Ecto neural progenitor cell (in vitro differentiated cells): ENCODE results near the gene CCAR1.
"Not testable (repeated sequence)": the region's sequence is repeated elsewhere in the genome, so short reads cannot be mapped to it uniquely, and the experiment has no call there.

Experiments
- DNase-seq: peaks from one replicate; pipeline ENCODE4 v3.0.0-alpha.2; 2018; ENCODE audit warnings: low spot score

The CCAR1 gene, protein sequence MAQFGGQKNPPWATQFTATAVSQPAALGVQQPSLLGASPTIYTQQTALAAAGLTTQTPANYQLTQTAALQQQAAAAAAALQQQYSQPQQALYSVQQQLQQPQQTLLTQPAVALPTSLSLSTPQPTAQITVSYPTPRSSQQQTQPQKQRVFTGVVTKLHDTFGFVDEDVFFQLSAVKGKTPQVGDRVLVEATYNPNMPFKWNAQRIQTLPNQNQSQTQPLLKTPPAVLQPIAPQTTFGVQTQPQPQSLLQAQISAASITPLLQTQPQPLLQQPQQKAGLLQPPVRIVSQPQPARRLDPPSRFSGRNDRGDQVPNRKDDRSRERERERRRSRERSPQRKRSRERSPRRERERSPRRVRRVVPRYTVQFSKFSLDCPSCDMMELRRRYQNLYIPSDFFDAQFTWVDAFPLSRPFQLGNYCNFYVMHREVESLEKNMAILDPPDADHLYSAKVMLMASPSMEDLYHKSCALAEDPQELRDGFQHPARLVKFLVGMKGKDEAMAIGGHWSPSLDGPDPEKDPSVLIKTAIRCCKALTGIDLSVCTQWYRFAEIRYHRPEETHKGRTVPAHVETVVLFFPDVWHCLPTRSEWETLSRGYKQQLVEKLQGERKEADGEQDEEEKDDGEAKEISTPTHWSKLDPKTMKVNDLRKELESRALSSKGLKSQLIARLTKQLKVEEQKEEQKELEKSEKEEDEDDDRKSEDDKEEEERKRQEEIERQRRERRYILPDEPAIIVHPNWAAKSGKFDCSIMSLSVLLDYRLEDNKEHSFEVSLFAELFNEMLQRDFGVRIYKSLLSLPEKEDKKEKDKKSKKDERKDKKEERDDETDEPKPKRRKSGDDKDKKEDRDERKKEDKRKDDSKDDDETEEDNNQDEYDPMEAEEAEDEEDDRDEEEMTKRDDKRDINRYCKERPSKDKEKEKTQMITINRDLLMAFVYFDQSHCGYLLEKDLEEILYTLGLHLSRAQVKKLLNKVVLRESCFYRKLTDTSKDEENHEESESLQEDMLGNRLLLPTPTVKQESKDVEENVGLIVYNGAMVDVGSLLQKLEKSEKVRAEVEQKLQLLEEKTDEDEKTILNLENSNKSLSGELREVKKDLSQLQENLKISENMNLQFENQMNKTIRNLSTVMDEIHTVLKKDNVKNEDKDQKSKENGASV

DNA sequence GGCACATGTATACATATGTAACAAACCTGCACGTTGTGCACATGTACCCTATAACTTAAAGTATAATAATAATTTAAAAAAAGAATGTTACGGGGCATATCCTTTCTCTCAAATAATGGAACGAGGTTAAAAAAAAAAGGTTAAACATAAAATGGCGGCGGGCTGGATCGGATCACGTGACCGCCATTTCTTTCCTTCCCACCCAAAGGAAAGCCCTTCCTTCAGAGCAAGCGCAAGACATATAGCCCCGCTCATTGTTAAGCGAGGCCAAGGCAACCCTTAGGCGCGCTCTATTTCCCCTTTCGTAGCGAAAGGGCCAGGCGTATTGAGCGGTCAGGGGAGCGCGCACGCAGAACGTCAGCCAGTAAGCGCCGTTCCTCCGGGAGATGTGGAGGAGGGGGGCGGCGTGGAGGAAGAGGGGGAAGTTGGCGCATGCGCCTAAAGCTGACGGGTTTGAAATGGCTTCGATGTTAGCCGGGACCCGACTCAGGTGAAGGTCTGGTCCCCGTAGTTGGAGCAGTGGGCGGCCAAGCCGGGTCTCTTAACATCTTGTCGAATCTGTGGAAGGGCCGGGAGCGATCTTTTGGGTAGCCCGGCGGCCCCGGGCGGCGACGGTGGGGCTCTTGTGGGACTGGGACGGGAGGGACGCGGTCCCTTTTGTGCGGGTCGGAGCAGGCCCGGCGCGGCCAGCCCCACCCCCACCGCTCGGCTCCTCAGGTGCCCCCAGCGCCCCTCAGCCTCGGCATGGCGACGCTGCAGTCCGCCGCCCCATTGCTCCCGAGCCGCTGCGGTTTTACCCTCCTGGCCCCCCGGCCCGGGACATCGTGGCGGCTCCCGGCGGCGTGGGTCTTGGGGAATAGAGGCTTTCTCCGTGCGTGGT is at the start of gene CCAR1:
TSS of gene CCAR1 (plus strand) at position 447 of the 880 bp plus-strand sequence. CDS start 1,266 bp downstream, outside the sequence.
- DNase-seq: peak; percentile 97

DNA sequence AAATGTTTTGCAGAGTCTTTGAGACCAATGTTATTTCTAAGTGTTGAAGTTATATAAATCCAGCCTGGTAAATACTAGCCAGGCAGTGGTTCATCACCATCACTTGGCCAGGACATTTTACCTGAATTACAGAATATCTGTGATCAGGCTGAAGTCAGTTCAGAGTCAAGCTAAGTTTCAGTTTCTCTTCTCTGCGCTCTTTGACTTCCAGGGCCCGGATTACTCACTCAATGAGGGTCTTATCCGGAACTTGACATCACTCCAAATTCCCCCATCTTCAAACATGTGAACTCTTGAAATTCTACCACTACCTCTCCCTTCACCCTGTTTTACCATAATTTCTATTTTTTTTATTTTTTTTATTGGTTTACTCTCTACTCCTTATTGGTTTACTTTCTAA is 36.6 kb upstream of the CCAR1 start:
- no peak for DNase-seq

DNA sequence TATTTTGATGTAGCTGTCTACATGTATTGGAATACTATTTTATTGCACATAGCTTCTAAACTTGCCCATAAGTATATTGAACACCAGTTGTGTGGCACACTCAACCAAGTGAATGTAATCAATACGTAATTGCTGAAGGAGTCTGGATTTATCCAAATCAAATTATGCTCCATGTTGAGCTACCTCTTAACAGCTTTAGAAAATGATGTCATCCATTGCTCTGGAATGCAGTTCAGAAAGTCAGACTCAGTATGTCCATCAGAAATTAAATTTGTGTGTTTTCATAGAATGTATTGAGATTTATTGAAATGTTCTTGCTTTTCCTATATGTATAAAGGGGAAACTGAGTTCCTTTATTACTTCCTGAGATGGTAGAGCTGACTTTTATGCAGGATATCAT is 25.0 kb upstream of the CCAR1 start:
- no peak for DNase-seq

DNA sequence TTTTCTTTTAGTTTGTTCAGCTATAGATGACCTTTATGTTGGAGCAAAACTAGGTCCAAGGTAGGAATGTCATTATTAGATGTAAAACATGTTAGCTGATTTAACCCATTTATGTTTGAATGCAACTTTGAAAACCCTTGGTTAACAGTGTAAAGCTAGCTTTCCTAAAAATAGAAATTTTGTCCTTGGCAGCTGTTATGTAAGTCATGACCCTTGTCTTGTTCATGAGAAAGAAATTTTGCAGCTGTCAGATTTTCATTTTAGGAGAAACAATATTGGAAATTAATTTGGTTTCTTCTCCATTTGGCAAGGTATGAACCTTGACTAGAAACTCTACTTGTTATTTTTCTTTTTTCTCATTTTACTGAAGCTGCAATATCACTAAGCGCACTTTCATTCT is 23.9 kb upstream of the CCAR1 start:
- DNase-seq: no peak

DNA sequence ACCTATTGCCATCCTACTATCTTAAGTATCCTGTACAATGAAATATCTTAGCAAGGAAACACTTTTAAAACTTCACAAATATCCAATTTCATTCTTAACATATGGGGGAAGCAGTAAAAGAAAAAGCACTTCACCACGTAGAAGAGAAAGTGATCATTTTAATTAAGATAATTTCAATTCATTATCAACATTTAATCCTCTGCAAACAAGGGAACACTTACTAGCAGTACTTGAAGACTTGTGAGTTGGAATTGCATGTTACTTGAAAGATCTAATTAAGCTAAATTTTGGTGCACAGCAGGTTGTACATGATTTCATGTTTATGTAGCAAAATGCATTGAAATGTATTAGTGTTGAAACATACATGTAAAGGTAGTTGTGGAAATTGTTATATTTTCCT is 20.8 kb upstream of the CCAR1 start:
- DNase-seq: no peak

DNA sequence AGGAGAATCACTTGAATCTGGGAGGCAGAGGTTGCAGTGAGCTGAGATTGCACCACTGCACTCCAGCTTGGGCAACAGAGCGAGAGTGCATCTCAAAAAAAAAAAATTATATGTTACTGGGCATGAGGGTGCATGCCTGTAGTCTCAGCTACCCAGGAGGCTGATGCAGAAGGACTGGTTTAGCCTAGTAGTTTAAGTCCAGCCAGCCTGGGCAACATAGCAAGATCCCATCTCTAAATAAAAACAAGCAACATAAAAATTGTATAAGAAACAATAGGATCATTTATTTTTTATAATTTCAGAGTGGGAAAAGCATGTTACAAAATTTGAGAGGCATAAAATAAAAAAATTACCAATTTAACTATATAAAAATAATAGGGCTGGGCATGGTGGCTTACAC is 15.5 kb upstream of the CCAR1 start:
- DNase-seq: no peak

DNA sequence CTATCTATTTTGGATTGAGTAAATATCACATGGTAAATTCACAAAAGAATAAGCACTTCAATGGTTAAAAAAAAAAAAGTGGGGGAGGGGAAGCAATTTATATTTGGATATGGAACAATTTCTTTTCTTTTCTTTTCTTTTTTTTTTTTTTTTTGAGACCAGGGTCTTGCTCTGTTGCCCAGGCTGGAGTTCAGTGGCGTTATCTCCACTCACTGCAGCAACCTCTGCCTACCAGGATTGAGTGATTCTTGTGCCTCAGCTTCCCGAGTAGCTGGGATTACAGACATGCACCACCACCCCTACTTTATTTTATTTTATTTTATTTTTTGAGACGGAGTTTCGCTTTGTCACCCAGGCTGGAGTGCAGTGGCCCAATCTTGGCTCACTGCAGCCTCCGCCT is 12.1 kb upstream of the CCAR1 start:
- not testable (repeated sequence) for DNase-seq

DNA sequence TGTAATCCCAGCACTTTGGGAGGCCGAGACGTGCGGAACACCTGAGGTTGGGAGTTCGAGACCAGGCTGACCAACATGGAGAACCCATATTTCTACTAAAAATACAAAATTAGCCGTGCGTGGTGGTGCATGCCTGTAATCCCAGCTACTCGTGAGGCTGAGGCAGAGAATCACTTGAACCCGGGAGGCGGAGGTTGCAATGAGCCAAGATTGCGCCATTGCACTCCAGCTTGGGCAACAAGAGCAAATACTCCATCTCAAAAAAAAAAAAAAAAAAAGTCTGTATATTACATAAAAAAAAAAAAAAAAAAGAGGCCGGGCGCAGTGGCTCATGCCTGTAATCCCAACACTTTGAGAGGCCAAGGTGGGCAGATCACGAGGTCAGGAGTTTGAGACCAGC is 8.0 kb upstream of the CCAR1 start:
- not testable (repeated sequence) for DNase-seq

DNA sequence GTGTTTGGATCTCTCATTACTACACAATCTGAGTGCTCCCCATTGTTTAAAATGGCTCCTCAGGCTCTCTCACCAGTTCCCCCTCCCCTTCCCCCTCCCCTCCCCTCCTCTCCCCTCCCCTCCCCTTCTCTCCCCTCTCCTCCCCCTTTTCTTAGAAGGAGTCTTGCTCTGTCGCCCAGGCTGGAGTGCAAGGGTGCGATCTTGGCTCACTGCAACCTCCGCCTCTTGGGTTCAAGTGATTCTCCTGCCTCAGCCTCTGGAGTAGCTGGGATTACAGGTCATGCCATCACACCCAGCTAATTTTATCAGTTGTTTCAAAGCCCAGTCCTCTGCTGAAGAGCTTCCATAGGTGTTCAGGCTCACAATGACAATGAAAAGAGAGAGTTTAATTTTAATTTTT is 3.6 kb upstream of the CCAR1 start:
- no peak for DNase-seq

DNA sequence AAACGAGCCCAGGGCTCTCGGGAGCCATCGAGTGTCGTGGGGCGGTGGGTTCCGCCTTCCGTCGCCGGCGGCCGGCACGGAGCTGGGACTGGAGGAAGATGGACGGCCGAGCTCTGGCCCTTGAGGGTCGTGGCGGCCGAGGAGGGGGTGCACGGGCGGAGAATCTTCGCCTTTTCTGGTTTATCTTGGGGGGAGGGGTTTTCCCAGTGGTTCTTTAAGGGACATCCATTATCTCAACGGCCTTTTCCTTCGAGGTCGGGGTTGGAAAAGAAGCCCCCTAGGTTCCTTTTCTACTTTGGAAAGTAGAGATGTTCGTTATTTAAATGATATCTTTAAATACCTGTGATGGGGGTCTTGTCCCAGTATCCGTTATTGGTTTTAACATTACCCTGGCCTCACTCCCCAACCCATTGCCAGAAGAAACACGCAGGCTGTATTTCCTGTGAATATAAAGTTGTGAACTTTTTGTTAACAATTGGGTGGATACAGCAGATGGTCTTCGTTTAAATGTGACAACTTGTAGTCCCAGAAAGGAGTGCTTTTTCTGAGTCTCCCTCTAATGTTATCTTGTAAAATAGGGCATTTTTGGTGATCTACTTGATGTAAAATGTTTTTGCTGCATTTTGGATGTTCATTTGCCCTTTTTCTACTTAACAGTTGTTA is 765 bp downstream of the CCAR1 start:
- DNase-seq: no peak

DNA sequence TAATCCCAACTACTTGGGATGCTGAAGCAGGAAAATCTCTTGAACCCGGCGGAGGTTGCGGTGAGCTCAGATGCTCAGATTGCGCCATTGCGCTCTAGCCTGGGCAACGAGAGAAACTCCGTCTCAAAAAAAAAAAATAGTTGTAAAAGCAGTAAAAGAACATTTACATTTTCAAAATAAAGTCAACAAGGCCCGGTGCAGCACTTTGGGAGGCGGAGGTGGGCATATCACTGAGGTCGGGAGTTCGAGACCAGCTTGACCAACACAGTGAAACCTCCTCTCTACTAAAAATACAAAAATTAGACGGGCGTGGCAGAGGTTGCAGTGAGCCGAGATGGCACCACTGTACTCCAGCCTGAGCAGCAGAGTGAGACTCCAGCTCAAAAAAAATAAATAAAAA is 4.0 kb downstream of the CCAR1 start:
- DNase-seq: no peak

DNA sequence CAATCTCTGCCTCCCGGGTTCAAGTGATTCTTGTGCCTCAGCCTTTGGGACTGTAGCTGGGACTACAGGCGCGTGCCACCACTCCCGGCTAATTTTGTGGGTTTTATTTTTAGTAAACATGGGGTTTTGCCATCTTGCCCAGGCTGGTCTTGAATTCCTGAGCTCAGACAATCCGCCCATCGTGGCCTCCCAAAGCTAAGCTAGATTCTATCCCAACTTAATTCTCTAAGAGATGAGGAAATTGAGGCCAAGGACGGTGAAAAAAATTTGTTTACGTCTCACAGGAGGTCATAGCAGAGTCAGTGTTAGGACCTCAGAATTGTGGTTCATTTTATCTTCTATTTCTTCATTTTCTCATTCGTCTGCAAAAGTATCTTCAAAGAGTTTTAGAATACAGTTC is 6.1 kb downstream of the CCAR1 start:
- DNase-seq: no peak

DNA sequence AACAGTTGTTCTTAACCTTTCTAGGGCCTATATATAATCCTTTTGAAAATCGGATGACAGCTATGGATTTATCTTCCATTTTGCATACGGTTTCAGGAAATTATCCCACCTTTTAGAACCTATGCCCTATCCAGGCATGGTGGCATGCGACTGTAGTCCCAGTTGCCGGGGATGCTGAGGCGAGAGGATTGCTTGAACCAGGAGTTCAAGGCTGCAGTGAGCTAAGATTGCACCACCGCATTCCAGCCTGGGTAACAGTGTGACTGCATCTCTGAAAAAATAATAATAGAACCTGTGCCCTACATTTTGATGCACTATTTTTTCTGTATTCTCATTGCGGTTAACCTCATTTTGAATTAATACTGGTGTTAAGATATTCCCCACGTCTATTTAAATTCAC is 11.6 kb downstream of the CCAR1 start:
- DNase-seq: no peak

DNA sequence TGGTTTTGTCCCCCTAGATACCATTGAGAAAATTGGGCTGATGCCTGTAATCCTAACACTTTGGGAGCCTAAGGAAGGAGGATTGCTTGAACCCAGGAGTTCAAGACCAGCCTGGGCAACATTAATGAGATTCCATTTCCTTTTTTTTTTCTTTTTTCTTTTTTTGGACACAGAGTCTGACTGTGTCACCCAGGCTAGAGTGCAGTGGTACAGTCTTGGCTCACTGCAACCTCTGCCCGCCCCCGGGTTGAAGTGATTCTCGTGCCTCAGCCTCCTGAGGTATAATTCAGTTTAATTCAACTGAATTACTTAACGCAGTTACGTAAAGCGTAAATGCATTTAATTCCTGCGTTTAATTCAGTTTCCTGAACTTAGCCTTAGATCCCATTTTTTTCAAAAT is 13.3 kb downstream of the CCAR1 start:
- no peak for DNase-seq

DNA sequence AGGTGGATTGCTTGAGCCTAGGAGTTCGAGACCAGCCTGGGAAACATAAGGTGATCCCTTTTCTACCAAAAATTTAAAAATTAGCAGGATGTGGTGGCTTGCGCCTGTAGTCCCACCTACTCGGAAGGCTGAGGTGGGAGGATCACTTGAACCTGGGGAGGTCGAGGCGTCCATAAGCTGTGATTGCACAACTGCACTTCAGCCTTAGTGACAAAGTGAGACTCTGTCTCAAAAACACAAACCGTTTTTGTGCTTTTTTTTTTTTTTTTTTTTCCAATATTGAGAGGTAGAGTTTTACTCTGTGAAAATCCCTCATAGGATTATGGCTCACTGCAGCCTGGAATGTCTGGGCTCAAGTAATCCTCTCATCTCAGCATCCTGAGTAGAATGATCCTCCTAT is 14.1 kb downstream of the CCAR1 start:
- no peak for DNase-seq

DNA sequence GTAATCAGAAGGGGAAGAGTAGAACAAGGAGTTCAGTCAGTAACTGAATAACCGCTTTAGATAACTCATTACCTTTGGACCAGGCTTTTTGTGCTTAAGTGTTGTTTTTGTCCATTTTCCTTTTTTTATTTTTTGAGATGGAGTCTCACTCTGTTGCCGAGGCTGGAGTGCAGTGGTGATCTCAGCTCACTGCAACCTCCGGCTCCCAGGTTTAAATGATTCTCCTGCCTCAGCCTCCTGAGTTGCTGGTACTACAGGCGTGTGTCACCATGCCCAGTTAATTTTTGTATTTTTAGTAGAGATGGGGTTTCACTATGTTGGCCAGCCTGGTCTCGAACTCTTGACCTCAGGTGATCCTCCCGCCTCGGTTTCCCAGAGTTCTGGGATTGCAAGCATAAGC is 14.7 kb downstream of the CCAR1 start:
- DNase-seq: not testable (repeated sequence)

DNA sequence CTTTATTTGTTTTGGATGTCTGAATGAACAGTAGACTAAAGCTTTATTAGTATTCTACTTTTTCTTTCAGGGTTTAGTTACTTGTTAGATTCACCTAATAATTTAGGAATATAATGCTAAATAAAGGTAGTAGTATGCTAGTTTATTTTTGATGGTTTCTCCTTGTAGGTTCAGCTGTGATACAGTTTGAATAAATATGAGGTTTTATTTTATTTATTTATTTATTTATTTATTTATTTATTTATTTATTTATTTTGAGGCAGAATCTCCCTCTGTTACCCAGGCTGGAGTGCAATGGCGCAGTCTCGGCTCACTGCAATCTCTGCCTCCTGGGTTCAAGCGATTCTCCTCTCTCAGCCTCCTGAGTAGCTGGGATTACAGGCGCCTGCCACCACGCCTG is 19.6 kb downstream of the CCAR1 start:
- not testable (repeated sequence) for DNase-seq

DNA sequence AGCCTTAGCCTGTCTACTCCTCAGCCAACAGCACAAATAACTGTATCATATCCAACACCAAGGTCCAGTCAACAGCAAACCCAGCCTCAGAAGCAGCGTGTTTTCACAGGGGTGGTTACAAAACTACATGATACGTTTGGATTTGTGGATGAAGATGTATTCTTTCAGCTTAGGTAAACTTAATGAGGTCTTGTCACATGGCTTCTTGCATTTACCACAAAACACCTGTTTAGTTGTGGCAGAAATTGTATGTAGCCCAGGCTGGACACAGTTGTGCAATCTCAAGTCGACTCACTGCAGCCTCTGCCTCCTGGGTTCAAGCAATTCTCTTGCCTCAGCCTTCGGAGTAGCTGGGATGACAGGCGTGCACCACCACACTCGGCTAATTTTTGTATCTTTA is 21.4 kb downstream of the CCAR1 start:
- DNase-seq: no peak

DNA sequence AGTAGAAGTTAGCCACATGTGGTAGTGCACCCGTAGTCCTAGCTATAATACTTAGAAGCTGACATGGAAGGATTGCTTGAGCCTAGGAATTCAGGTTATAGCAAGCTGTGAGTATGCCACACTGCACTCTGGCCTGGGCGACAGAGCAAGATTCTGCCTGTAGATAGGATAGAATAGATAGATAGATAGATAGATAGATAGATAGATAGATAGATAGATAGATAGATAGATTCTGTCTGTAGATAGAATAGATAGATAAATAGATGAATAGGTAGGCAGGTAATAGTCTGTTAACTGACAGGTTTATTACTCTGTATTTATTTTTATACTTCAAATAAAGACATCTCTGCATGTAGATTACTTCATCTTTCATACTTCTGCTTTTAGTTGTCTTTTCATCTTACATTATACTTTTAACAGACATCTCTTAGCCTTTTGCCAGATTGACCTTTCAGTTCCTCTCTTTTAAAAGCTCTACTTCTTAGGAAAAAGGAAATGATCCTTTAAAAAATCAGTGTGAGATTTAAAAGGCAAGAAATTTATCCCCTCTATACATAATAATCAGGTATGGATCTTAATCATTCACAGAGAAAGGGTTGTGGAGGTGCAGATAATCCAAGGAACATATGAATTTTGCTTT is 31.8 kb downstream of the CCAR1 start:
- no peak for DNase-seq

DNA sequence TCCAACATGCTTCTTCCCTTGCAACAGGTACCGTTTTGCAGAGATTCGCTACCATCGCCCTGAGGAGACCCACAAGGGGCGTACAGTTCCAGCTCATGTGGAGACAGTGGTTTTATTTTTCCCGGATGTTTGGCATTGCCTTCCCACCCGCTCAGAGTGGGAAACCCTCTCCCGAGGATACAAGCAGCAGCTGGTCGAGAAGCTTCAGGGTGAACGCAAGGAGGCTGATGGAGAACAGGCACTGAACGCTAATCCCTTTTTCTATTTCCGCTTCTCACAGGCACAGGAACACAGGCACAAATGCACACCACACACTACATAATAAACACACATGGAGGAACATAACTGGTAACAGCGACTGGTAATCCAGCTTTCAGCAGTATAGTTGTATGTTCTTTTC is 35.2 kb downstream of the CCAR1 start:
- DNase-seq: no peak

DNA sequence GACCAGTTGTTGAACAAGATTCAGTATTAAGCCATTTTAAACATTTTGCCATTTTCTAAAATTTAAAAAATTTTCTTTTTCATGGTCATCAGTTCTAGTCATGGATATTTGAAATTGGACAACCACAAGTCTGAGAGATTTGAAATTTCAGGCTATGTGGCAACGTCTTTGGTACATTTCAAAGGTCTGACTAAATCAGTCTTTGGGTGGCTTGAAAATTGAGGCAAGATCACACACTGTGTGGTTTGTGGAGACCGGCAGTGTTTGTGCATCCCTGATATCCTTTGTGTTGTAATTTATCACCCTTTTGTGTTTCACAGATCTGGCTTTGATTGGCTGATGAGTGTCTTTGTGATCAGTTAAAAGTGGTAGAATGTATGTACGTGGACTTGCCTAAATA is 35.7 kb downstream of the CCAR1 start:
- DNase-seq: no peak
